GM18909 (cell line): ENCODE data around the gene ID2.
"Not testable (repeated sequence)": the region's sequence is repeated elsewhere in the genome, so short reads cannot be mapped to it uniquely, and the experiment has no call there.

Source experiments
- ATAC-seq: cut with Tn5 transposase; IDR thresholded peaks from one replicate; pipeline ENCODE4 v1.9.1; 2021; ENCODE audit warnings: mild to moderate bottlenecking; ENCODE audit not compliant: unreplicated experiment, poor library complexity

The ID2 gene

DNA sequence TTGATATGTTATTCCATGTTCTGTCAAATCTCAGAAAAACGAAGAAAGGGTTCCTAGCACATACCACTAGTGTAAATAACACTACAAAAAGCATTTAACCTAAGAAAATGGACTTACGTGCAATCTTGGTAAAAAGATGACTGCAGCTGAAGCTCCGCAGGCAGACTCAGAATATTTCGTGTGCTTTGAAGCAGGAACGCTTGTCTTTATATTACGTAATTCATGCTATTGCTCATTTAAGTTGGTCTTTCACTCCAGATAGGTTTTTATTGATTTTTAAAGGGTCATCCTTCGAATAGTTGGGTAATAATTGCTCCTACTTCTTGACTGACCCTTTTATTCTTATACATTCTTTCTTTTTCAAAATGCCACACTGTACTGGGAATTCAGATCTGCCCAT is 44.0 kb downstream of the ID2 start:
- no peak for ATAC-seq

DNA sequence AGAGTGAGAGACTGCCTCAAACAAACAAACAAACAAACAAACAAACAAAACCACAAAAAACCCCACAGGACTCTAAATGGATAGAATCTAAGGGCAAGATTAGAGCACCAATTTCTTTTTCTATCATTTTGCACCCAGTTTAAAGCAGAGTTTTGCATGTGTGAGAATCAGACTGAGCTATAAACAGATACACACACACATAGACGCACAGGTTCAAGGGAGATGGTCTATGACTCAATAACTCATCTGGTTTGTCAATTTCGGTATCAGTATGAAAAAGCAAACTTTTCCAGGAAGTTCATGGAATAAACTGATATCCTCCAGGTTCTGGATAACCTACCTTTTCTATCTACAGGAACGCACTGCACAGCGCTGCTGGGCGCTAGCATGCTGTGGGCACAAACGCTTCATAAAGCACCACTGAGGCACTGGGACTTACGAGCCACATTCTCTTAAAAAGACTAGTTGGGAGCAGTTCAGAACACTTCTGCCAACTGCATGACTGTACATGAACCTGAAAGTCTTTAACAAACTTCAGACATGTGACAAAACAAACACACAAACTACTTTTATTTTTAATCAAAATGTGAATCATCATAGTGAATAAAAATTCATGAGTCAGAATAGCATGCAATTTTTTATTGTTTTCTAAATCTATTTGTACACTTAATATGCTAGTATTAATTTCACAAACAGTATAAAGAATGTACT is 46.6 kb downstream of the ID2 start:
- no peak for ATAC-seq

DNA sequence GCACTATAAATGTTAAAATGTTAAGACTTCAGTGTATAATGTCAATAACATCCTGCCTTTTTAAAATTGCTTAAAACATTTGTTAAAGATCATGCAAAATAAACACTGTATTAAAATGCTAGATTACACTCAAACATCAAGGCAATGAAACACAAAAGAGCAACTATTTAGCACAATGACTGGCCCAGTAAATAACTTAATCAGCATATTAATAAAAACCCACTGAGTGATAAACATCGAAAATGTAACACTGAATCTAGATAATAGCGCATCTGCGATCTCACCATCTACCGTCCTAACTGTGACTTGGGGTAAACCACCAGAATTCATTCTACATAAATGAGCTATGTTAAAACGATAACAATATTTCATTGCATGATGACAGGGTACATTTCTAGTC is 47.2 kb downstream of the ID2 start:
- not testable (repeated sequence) for ATAC-seq

DNA sequence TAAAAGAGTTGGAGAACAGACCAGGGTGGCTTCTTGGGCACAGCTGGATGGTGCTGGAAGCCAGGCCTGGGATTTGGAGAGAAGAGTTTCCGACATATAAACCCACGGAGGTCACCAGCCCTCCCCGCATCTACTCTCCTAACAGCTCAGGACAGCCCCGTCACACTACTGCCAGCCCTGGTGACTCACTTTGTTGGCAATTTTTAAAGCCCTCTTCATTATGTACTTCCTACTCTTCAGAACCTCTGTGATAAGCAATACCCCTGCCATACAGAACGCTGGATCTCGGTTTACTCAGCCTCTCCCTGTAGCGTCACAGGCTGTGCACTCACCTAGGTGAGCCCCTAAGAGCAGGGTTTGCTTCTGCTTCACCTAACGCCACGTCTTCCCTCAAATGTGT is 48.1 kb downstream of the ID2 start:
- no peak for ATAC-seq

DNA sequence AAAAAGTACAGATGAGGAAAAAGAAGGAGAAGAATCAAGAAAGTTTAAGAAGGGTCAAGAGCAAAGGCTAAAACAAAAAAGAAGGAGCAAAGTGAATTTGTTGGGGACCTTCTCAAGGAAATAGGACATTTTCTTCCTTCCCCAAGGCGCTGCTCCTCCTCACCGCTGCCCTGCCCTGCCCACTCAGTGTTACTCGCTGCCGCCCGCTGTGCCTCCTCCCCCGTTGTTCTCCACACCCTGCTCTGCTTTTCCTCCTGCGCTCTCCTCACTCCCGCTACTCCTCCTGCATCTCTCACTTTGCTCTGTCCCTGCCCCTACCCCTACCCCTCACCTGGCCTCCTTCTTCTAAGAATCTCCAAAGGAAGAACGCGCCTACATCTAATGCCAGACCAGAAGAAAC is 50.7 kb downstream of the ID2 start:
- ATAC-seq, result no peak
